HG03097 (cell line): ENCODE results near the gene MPL.

Source experiments
- ATAC-seq: cut with Tn5 transposase; IDR thresholded peaks from one replicate; pipeline ENCODE4 v1.9.1; 2021; ENCODE audit not compliant: unreplicated experiment, low FRiP score

Gene MPL

DNA sequence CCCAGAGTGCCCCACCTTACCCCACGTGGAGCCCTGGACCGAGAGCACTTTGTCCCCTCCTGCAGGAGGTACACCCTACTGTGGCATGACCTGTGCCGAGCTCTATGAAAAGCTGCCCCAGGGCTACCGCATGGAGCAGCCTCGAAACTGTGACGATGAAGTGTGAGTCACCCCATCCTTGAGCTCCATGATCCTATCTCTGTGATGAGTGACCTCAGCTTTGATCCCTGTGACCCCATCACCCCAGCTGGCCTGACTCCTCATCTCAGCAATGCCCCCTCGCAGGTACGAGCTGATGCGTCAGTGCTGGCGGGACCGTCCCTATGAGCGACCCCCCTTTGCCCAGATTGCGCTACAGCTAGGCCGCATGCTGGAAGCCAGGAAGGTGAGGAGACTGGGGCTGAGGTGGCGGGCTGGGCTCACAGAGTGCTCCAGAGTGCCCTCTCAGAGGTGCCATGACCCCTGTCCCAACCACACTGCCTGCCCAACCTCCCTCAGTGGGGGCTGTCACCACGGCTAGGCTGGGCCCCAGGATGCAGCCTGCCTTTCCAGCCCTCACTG lies 16.2 kb upstream of the MPL start:
- ATAC-seq: no peak

DNA sequence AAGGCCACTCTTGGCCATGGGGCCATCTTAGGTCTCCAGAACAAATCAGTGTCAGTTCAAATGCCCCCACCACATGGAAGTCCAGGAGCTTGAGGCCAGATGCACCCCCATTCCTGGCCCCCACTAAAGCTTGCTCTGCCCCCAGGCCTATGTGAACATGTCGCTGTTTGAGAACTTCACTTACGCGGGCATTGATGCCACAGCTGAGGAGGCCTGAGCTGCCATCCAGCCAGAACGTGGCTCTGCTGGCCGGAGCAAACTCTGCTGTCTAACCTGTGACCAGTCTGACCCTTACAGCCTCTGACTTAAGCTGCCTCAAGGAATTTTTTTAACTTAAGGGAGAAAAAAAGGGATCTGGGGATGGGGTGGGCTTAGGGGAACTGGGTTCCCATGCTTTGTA lies 15.1 kb upstream of the MPL start:
- no peak for ATAC-seq

DNA sequence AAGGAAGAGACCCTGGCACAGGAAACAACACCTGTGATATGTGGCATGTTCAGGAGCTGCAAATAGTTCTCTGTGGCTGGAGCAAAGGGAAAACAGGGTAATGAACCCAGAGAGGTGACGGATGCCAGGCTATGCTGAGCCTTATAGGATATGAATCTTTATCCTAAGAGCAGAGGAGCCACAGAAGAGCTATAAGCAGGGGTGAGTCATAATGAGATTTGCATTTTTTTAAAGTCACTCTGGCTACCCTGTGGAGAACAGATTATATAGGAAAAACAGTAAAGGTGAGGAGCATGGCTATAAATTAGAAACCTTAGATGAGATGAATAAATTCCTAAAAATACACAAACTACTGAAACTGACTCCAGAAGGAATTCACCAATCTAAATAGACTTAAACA lies 12.8 kb upstream of the MPL start:
- no peak for ATAC-seq

DNA sequence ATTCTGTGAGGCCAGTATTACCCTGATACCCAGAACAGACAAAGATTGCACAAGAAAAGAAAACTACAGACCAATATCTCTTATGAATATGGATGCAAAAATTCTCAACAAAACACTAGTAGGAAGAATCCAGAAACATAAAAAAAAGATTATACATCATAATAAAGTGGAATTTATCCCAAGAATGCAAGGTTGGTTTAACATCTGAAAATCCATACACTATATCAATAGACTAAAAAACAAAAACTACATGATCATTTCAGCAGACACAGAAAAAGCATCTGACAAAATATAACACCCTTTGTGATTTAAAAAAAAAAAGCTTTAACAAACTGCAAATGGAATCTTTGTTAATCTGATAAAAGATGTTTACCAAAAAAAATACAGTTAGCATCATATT lies 12.2 kb upstream of the MPL start:
- no peak for ATAC-seq

DNA sequence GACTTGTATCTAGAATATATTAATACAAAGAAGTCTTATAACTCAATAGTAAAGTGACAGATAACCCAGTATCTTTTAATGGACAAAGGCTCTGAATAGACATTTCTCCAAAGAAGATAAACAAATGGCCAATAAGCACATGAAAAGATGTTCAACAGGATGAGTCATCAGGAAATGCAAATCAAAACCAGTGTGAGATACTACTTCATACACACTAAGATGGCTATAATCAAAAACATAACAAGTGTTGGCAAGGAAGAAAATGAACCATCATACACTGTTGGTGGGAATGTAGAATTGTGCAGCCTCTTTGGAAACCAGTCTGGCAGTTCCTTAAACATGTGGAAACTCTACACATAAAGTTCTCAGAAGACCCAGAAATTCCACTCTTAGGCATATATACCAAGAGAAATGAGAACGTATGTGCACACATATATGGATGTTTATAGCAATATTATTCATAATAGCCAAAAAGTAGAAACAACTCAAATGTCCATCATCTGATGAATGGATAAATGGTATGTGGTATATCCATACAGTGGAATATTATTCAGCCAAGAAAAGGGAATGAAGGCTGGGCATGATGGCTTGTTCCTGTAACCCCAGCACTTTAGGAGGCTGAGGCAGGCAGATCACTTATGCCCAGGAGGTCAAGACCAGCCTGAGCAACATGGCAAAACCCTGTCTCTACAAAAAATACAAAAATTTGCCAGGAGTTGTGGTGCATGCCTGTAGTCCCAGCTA lies 9.9 kb upstream of the MPL start:
- ATAC-seq: no peak

DNA sequence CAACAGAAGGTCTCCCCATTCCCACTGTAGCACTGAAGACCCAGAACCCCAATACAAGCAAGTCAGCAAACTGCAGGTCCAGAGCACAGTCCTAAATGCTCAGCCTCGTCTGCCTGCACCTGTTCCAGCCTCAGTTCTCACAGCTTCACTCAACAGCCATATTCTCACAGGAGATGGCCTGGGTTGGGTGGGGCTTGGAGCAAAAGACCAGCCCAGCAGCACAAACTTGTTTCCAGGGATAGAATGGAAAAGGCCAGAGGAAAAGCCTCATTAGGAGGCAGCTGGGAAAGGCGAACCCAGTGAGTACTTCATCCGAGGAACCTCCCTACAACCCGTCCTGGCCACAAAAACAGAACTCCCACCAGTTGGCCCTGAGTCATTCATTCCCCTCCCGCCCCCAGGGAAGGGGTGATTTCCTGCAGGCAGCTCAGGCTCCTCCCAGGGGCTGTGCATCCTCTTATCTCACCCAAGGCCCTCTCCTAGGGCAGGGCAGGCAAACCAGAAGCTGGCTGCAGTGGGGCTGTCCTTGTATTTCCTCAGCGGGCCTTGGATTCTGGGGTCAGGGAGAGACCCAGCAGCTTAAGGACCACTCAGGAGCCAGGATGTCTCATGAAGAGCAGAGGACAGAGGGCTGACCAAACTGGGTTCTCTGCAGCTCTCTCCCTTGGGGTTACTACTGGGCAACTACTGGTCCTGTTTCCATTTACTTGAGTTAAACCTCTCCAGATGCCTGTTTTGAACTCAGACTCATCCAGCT lies 7.4 kb upstream of the MPL start:
- ATAC-seq: no peak

DNA sequence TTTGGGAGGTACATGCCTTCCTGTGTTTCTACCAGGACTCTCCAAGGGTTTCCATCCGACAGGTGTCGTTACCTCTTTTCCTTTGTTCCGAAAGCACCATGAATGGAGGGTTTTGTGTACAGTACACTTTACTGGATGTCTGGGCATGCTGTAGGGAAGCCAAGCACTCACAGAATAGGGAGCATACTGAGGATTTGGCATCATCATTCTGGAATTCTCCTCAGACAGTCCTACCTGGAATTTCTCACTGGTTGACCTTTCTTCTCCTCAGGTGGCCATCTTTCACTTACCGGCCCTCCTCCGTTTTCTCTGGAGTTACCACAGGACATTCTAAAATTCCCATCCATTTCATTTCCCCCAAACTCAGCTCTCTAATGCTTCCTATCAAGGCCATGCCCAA lies 5.9 kb upstream of the MPL start:
- no peak for ATAC-seq

DNA sequence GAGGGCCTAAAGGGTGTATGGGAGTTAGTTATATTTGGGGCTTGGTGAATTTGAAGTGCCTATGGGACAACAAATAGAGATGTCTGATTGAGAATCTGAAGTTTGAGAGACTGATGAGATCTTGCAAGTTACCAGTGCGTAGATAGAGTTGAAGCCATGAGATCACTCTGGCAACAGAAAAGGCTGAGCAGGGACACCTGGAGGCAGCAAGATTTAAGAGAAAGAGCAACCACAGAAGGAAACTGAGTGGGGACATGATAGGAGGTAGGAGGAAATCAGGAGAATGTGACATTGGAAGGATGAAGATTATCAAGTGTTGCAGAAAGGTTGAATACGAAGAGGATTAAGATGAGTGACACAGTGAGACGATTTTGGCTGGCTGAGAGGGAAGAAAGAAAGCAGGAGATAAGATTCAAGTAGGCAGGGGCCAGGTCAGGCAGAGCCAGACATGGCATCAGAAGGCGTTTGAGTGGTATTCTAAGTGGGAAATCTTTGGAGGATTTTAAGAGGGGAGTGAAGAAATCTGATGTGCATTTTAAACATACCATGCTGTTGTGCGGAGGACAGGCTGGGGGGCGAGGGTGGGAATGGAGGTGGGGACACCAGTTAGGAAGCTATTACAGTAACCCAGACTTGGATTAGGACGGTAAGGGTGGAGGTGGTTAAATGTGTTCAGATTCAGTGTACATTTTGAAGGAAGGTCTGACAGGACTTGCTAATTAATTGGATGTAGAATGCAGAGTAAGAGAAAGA lies 3.0 kb upstream of the MPL start:
- ATAC-seq: no peak

DNA sequence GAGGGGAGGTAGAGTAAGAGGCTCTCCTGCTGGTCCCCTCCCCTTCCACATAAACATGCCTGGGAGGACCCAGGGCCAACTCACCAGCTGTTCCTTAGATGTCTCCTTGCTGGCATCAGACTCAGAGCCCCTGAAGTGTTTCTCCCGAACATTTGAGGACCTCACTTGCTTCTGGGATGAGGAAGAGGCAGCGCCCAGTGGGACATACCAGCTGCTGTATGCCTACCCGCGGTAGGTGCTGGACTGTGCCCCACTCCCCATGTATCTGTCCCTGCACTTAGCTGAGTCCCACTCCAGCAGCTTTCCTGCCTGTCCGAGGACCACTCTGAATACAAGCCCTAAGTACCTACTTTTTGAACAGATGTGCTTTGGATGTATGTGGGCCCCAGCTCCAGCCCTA lies 383 bp downstream of the MPL start:
- ATAC-seq: no peak

DNA sequence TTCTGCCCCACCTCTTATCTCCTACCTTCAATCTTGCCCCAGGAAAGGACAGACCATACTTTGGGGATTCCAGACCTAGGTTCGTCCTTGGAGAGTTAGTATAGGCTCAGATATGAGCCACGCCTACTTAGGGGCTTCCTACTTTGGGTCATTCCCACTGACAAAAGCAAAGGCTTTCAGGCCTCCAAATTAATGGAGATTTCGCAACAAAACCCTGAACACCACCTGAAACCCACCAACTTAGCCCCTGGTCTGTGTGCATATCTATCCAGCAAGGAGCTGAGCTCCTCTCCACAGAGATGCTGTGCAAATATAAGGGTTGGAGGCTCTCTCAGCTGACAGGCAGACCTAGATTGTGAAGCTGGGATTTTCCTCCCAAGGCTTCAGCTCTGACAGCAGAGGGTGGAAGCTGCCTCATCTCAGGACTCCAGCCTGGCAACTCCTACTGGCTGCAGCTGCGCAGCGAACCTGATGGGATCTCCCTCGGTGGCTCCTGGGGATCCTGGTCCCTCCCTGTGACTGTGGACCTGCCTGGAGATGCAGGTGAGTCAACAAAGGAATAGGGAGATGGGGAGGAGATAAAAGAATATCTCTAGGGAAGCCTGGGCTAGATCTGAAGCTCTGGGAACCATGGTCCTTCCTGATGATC lies 2.1 kb downstream of the MPL start:
- ATAC-seq: no peak

DNA sequence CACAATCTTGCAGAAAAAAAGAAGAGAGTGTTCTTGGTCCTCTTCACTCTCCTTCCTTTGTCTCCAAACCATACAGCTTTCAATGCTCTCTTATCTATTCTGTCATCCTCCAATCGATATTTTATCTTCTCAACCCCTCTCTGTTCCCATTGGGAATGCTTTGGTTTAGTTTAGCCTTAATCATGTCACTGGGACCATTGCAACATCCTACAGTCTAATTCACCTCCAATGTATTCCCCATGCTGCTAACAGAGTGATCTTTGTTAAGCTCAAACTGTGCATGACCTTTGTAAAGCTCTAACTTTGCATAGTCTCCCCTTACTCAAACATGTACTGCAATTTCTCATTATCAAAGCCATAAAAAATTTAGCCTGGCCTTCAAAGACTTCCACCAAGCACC lies 2.9 kb downstream of the MPL start:
- ATAC-seq: no peak

DNA sequence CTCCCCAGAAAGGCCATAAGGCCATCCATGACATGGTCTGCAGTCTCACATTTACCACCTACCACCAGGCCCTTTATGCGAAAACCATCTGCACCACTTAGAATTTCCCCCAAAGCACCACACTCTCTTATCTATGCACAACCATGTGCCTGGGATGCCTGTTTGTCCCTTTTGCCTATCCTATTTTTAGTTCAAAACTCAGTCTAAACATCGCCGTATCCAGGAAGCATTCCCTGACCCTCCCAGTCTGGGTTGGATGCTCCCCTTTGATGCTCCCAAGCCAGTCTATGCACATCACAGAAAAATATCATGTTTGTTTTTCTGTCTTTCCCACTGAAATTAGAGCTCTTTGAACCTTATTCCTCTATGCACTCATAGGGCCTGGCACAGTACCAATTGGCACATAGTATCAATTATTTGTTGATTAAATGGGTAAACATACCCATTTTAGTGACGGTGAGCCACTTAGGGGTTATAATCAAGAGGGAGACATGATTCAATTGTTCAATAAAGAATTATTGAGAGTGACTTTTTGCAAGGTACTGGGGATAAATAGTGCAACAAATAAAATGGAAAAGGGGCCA lies 6.7 kb downstream of the MPL start:
- ATAC-seq: no peak

DNA sequence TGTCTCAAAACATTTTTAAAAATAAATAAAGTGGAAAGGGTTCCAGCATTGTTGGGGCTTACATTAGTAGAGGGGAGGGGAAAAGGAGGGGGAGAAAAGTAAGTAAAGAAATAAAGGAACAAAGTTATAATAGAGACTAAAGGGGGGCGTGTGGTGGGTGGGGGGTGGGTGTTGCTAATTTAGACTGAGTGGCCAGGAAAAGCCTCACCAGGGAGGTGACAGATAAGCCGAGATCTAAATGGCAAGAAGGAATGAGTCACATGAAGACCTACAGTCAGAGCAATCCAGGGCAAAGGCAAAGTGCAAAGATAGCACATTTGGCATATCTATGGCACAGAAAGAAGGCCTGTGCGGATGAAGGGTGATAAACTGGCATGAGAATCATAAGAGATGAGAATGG lies 7.5 kb downstream of the MPL start:
- no peak for ATAC-seq

DNA sequence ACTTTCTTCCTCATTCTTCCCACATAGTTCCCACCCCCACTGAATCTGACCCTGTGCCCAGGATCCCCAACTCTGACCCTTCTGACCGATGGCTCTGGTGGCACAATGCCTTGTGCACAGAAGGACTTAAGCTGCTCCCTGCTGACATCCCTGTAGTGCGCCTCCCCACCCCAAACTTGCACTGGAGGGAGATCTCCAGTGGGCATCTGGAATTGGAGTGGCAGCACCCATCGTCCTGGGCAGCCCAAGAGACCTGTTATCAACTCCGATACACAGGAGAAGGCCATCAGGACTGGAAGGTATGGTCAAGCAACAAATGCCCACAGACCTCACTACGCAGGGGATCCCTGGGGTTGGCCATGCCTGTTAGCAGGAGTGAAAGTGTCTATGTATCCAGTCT lies 9.0 kb downstream of the MPL start:
- ATAC-seq: no peak

DNA sequence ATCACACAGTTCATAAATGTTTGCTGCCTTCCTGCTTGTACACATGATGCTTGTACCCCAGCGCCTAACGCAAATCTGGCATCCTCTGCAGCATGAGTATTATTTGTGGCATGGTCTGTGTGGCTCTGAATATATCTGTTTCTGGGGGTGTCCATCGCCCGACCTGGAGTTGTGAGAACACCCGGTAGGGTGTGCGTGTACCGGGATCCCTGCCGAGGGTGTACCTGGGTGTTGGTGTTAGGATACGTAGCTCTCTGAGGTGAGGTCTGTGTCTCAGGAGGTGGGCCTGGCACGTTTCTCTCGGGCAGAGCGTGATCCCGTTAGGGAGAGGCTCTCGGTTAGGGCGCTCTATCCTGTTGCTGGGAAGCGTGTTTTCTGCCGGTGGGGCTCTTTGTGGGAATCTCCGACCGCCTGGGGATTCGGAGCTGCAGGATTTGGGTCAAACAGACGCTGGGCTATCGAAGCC lies 10.8 kb downstream of the MPL start:
- no peak for ATAC-seq

DNA sequence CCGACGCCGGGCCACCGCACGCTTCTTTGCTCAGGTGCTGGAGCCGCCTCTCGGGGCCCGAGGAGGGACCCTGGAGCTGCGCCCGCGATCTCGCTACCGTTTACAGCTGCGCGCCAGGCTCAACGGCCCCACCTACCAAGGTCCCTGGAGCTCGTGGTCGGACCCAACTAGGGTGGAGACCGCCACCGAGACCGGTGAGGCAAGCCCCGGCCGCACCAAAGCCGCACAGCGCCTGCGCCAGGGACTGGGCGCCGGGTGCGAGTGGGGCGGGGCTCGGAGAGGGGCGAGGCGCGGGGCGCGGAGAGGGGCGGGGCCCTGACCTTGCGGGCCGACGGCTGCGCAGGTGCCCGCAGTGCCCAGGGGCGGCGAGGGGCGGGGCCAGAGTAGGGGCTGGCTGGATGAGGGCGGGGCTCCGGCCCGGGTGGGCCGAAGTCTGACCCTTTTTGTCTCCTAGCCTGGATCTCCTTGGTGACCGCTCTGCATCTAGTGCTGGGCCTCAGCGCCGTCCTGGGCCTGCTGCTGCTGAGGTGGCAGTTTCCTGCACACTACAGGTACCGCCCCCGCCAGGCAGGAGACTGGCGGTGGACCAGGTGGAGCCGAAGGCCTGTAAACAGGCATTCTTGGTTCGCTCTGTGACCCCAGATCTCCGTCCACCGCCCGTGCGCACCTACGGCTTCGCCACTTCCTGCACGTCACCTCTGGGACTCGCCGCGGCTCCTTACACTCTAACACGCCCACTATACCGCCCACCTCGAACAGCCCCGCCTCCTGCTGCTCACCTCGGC lies 11.4 kb downstream of the MPL start:
- no peak for ATAC-seq

DNA sequence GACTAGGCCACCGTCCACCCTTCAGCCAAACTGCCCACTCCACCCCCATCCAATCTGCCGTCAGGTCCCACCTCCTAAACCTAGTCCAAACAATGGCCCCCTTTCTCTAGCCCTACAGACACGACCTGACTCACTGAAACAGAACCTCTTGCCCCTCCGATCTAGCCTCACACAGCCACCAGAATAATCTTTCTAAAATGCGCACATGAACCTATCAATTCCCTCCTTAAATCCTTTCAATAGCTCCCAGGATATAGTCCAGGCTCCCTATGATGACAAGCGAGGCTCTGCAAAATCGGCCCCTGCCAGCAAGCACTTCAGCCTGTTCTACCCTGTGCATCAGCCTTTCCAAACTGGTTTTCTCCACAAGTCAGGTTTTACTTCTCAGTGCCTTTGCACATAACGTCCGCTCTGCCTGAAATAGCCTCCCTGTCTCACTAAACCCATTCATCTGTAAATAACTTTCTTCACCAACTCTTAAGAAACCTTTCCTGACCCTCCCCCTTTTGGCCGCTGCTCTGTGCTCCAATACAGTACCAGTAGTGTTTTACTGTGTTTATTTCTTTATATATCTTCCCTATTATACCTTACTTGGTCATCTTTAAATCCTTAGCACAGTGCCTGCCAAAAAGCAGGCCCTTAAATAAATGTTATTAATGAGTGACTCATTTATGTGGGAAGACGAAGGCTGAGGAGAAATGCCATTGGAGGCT lies 12.1 kb downstream of the MPL start:
- ATAC-seq: no peak

DNA sequence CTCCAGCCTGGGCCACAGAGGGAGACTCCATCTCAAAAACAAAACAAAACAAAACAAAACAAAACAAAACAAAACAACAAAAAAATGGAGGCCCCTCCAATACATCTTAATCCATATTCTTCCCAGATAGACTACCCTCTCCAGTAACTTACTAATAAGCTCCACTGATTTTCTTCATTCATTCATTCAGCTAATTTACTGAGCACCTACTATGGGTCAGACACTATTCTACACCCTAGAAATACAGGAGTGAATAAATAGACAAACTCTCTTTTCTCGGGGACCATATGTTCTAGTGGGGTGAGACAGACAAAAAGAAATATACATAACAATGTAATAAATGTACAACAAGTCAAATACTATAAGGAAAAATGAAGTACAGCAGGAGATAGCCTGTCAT lies 13.4 kb downstream of the MPL start:
- no peak for ATAC-seq
